ENCODE data around the gene RBL1. TPM values are rescaled to one million over a fixed set of nuclear protein-coding genes. Genes with fewer than 3 reads are reported as not detected.
"Not testable (repeated sequence)": the region's sequence is repeated elsewhere in the genome, so short reads cannot be mapped to it uniquely, and the experiment has no call there.

Gene RBL1
- total RNA-seq, 1 experiment from 2014 or later = 35.9 TPM

DNA sequence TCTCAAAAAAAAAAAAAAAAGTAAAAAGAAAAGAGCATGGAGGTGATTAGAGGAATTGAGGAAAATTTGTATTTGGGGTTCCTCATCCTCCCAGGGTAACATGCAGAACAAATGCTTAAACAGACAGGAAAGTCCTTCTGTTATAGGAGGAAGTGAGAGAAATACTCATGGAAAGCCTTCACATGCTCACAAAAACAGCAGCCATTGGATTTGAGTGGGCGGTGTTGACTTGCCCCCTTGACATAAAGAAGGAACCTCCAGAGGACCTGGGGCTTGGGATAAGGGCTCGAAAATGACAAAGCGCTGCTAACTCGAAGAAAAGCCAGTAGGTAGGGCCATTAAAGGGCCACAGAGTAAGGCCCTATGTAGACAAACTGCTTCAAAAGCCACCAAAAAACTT lies 126.7 kb downstream of the RBL1 start:
- H3K9me3 Mint-ChIP-seq (ENCODE audit: unreplicated experiment) = peaks cover 7% of the 10 kb centered on the region
- TF ChIP-seq, protein P1, sequence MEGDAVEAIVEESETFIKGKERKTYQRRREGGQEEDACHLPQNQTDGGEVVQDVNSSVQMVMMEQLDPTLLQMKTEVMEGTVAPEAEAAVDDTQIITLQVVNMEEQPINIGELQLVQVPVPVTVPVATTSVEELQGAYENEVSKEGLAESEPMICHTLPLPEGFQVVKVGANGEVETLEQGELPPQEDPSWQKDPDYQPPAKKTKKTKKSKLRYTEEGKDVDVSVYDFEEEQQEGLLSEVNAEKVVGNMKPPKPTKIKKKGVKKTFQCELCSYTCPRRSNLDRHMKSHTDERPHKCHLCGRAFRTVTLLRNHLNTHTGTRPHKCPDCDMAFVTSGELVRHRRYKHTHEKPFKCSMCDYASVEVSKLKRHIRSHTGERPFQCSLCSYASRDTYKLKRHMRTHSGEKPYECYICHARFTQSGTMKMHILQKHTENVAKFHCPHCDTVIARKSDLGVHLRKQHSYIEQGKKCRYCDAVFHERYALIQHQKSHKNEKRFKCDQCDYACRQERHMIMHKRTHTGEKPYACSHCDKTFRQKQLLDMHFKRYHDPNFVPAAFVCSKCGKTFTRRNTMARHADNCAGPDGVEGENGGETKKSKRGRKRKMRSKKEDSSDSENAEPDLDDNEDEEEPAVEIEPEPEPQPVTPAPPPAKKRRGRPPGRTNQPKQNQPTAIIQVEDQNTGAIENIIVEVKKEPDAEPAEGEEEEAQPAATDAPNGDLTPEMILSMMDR (IDR thresholded peaks at IDR 0.05; ENCODE audit: insufficient read depth in 1 of 2, low read depth in 1 of 2, low read length in 1 of 2, severe bottlenecking in 1 of 2, unreplicated experiment in 1 of 2) = no peak

DNA sequence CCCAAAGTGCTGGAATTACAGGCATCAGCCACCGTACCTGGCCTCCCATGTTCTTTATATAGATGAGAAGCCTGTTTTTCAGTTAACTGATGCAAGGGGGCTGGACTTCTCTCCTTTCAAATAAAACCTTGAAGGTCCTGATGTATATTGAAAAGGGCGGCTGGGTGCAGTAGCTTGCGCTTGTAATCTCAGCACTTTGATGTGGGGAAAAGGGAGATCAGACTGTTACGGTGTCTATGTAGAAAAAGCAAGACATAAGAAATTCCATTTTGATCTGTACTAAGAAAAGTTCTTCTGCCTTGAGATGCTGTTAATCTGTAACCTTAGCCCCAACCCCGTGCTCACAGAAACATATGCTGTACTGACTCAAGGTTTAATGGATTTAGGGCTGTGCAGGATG lies 128.2 kb downstream of the RBL1 start:
- no peak for DNase-seq
- Histone ChIP-seq H3K4me3 (ENCODE audit: low read depth, low read length) (no peak overlapping the region), H3K9me3 (peaks cover 8% of the 10 kb centered on the region), H3K27me3 (replicated peaks; ENCODE audit: control insufficient read depth, insufficient read depth, low read length) (no peaks in the 10 kb centered on the region), H3K4me1 (no peaks in the 10 kb centered on the region), H3K36me3 (ENCODE audit: control insufficient read depth, insufficient read depth, low read length) (no peaks in the 10 kb centered on the region)
- no TSS peak for BruUV-seq (replicated peaks)
- POLR2A ChIA-PET = no interaction called here
- TF ChIP-seq, protein P1 (IDR thresholded peaks at IDR 0.05; ENCODE audit: insufficient read depth in 1 of 2, low read depth in 1 of 2, low read length in 1 of 2, severe bottlenecking in 1 of 2, unreplicated experiment in 1 of 2) = no peak
- H3K4me1 Mint-ChIP-seq (ENCODE audit: low read depth, unreplicated experiment) = no peaks in the 10 kb centered on the region
- H3K27ac Mint-ChIP-seq (ENCODE audit: unreplicated experiment) = no peak overlapping the region
- no peaks in the 10 kb centered on the region for H3K36me3 Mint-ChIP-seq (ENCODE audit: insufficient read depth, unreplicated experiment)
- intact Hi-C loops (cut with micrococcal nuclease; ENCODE audit: unreplicated experiment) = no loop called here
- H3K9me3 Mint-ChIP-seq (ENCODE audit: unreplicated experiment) = peaks cover 7% of the 10 kb centered on the region
- no peaks in the 10 kb centered on the region for H3K27me3 Mint-ChIP-seq (ENCODE audit: insufficient read depth, unreplicated experiment)
- no peak overlapping the region for H3K4me3 Mint-ChIP-seq (ENCODE audit: unreplicated experiment)
- CTCF ChIA-PET = no interaction called here

More for the DNA sequence above, 126.7 kb downstream of the RBL1 start:
- no peaks in the 10 kb centered on the region for H3K36me3 Mint-ChIP-seq (ENCODE audit: insufficient read depth, unreplicated experiment)
- no peak for DNase-seq
- no peak overlapping the region for H3K27ac Mint-ChIP-seq (ENCODE audit: unreplicated experiment)
- no peaks in the 10 kb centered on the region for H3K36me3 ChIP-seq (ENCODE audit: control insufficient read depth, insufficient read depth, low read length)
- no peaks in the 10 kb centered on the region for H3K4me1 ChIP-seq
- POLR2A ChIA-PET = no interaction called here
- no peaks in the 10 kb centered on the region for H3K27me3 Mint-ChIP-seq (ENCODE audit: insufficient read depth, unreplicated experiment)
- intact Hi-C loops (cut with micrococcal nuclease; ENCODE audit: unreplicated experiment) = no loop called here
- H3K9me3 ChIP-seq = no peaks in the 10 kb centered on the region
- no peak overlapping the region for H3K4me3 ChIP-seq (ENCODE audit: low read depth, low read length)
- no peaks in the 10 kb centered on the region for H3K4me1 Mint-ChIP-seq (ENCODE audit: low read depth, unreplicated experiment)
- no peaks in the 10 kb centered on the region for H3K27me3 ChIP-seq (replicated peaks; ENCODE audit: control insufficient read depth, insufficient read depth, low read length)
- no peak overlapping the region for H3K4me3 Mint-ChIP-seq (ENCODE audit: unreplicated experiment)
- CTCF ChIA-PET = interaction anchor here (0.6 kb wide), 1 partner anchor 1873 kb away, joined by 4 read pairs; no protein-coding TSS in a partner anchor
- no TSS peak for BruUV-seq (replicated peaks)

DNA sequence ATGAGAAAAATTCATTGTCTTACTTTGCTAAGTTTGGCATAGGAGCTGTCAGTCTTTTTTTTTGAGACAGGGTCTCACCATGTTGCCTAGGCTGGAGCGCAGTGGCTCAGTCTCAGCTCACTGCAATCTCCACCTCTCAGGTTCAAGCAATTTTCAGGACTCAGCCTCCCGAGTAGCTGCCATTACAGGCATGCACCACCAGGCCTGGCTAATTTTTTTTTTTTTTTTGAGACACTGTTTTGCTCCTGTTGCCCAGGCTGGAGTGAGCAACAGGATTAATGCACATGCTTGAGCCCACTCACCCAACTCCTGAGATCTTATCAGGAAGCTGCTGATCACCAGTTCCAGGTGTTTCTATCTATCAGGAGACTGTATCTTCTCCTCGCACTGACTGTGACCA lies 128.8 kb downstream of the RBL1 start:
- H3K4me1 Mint-ChIP-seq (ENCODE audit: low read depth, unreplicated experiment); H3K4me1 ChIP-seq; intact Hi-C loops (cut with micrococcal nuclease; ENCODE audit: unreplicated experiment); H3K36me3 ChIP-seq (ENCODE audit: control insufficient read depth, insufficient read depth, low read length); BruUV-seq (replicated peaks); POLR2A ChIA-PET; H3K4me3 Mint-ChIP-seq (ENCODE audit: unreplicated experiment); H3K27ac Mint-ChIP-seq (ENCODE audit: unreplicated experiment); DNase-seq; H3K4me3 ChIP-seq (ENCODE audit: low read depth, low read length); H3K27me3 Mint-ChIP-seq (ENCODE audit: insufficient read depth, unreplicated experiment); H3K36me3 Mint-ChIP-seq (ENCODE audit: insufficient read depth, unreplicated experiment); H3K27me3 ChIP-seq (replicated peaks; ENCODE audit: control insufficient read depth, insufficient read depth, low read length); H3K9me3 Mint-ChIP-seq (ENCODE audit: unreplicated experiment); CTCF ChIA-PET: not testable (repeated sequence)
- peaks cover 14% of the 10 kb centered on the region for H3K9me3 ChIP-seq

DNA sequence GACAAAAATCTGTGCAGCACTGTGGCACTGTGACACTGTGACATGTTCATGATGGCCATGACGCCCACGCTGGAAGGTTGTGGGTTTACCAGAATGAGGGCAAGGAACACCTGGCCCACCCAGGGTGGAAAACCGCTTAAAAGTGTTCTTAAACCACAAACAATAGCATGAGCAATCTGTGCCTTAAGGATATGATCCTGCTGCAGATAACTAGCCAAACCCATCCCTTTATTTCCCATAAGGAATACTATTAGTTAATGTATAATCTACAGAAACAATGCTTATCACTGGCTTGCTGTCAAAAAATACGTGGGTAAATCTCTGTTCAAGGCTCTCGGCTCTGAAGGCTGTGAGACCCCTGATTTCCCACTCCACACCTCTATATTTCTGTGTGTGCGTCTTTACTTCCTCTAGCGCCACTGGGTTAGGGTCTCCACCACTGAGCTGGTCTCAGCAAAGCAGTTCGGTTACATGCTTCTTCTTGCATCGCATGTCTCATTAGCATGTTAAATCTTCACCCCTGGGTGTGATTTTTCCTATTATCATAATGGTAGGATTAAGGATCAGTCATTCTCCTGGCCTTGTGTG lies 133.3 kb downstream of the RBL1 start:
- H3K36me3 ChIP-seq (ENCODE audit: control insufficient read depth, insufficient read depth, low read length); H3K27ac Mint-ChIP-seq (ENCODE audit: unreplicated experiment); intact Hi-C loops (cut with micrococcal nuclease; ENCODE audit: unreplicated experiment); H3K36me3 Mint-ChIP-seq (ENCODE audit: insufficient read depth, unreplicated experiment); H3K4me3 Mint-ChIP-seq (ENCODE audit: unreplicated experiment); DNase-seq; POLR2A ChIA-PET; H3K27me3 Mint-ChIP-seq (ENCODE audit: insufficient read depth, unreplicated experiment); H3K27me3 ChIP-seq (replicated peaks; ENCODE audit: control insufficient read depth, insufficient read depth, low read length); H3K4me1 Mint-ChIP-seq (ENCODE audit: low read depth, unreplicated experiment); H3K4me1 ChIP-seq; CTCF ChIA-PET; H3K4me3 ChIP-seq (ENCODE audit: low read depth, low read length); BruUV-seq (replicated peaks): not testable (repeated sequence)
- H3K9me3 ChIP-seq = peaks cover 20% of the 10 kb centered on the region
- peaks cover 20% of the 10 kb centered on the region for H3K9me3 Mint-ChIP-seq (ENCODE audit: unreplicated experiment)
